Measurements from ENCODE around the gene NPAS3.
"Not testable (repeated sequence)": the region's sequence is repeated elsewhere in the genome, so short reads cannot be mapped to it uniquely, and the experiment has no call there.

- TF ChIP-seq CTCF (conservative IDR thresholded peaks at IDR 0.05; ENCODE audit: low read length); EZH2phosphoT487 (IDR thresholded peaks at IDR 0.05; ENCODE audit: borderline replicate concordance): not testable (repeated sequence)
Measured at GRCh38 chr14:33088274-33088673, 149.6 kb downstream of the NPAS3 start.

All from Loucy (cell line).